NCI-H774 (cell line): ENCODE results near the gene SBNO2.

Experiments
- DNase-seq: peaks from one replicate; lab custom pipeline; 2025; lab: John Stamatoyannopoulos, UW

The SBNO2 gene

GRCh38 chr19:1169411-1169791 is 4.7 kb downstream of the SBNO2 start:
- no peak for DNase-seq

GRCh38 chr19:1168572-1169410 is 5.3 kb downstream of the SBNO2 start:
- DNase-seq: no peak

- DNase-seq: no peak
Observed at GRCh38 chr19:1167687-1168571, 6.1 kb downstream of the SBNO2 start.

GRCh38 chr19:1166872-1167573 is 7.0 kb downstream of the SBNO2 start:
- DNase-seq: no peak

- no peak for DNase-seq
Observed at GRCh38 chr19:1164684-1165531, 9.2 kb downstream of the SBNO2 start.

- DNase-seq: no peak
Observed at GRCh38 chr19:1163934-1164683, 10.0 kb downstream of the SBNO2 start.

- DNase-seq: no peak
Observed at GRCh38 chr19:1163283-1163933, 10.7 kb downstream of the SBNO2 start.

GRCh38 chr19:1162404-1163282 is 11.4 kb downstream of the SBNO2 start:
- no peak for DNase-seq

- DNase-seq: peak; percentile 37
Observed at GRCh38 chr19:1161716-1162115, 12.4 kb downstream of the SBNO2 start.

GRCh38 chr19:1159864-1160595 is 14.0 kb downstream of the SBNO2 start:
- no peak for DNase-seq

GRCh38 chr19:1158885-1159448 is 15.1 kb downstream of the SBNO2 start:
- no peak for DNase-seq

GRCh38 chr19:1157931-1158884 is 15.9 kb downstream of the SBNO2 start:
- DNase-seq: no peak

GRCh38 chr19:1156830-1157615 is 17.0 kb downstream of the SBNO2 start:
- DNase-seq: no peak

GRCh38 chr19:1156305-1156801 is 17.7 kb downstream of the SBNO2 start:
- DNase-seq: no peak

- no peak for DNase-seq
Observed at GRCh38 chr19:1155352-1156304, 18.4 kb downstream of the SBNO2 start.
